HG03565 (cell line): ENCODE data around the gene NDUFAB1.
A peak's percentile ranks its signal among the peaks of the same experiment; 100 is the strongest.
"Not testable (repeated sequence)": the region's sequence is repeated elsewhere in the genome, so short reads cannot be mapped to it uniquely, and the experiment has no call there.

Source experiments
- ATAC-seq: cut with Tn5 transposase; IDR thresholded peaks from one replicate; pipeline ENCODE4 v1.9.1; 2021; ENCODE audit warnings: mild to moderate bottlenecking, moderate library complexity; ENCODE audit not compliant: unreplicated experiment

NDUFAB1 gene

DNA sequence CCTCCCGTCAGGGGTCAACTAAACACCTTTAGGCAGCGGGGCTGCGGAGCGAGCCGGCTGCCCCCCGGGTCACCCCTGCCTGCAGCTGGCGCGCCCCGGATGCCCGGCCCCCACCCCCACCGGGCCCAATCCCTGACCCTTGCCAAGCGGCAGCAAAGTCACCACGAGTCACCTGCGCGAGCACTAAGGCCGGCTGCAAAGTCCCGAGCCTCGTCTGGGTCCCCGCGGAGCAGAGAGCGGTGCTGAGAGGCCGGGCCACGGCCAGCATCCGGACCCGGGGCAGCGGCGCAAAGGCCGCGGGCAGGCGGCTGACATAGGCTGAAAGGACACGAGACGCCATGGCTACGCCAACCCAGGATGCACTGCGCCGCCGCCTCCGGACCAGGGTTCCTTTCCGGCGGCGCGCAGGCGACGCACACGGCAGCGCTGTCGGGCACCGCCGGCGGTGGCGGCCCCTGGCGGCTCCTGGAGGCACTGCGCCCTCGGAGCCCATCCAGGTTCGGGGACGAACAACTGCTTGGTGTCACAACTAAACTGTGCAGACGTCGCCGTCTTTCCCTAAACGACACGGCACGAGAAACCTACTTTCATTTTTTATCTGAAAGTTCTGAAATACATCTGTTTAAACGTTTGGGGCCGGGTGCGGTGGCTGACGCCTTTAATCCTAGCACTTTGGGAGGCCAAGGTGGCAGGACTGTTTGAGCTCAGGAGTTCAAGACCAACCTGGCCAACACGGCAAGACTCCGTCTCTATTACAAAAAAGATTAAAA, at the start of gene NDUFAB1:
Gene NDUFAB1 (minus strand): TSS at position 366 of the 770 bp plus-strand sequence. CDS start 26 bp downstream, at position 340.
- peak; percentile 89 for ATAC-seq

DNA sequence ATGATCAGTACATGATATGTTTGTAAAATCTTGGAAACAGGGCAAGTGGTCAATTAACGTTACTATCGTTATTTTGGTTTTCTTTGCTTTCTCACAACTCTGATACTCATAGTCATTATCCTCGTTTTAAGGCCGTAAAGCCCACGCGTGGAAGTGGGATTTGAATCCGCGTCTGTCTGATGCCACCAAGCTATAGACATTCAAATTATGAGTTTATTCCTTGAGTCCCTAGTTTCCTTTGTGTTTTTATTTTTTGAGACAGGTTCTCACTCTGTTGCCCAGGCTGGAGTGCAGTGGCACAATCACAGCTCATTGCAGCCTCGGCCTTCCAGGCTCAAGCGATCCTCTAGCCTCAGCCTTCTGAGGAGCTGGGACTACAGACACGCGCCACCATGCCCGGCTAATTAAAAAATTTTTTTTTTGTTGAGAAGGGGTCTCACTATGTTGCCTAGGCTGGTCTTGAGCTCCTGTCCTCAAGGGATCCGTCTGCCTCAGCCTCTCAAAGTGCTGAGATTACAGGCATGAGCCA, 46.2 kb upstream of the NDUFAB1 start:
- ATAC-seq, result no peak

DNA sequence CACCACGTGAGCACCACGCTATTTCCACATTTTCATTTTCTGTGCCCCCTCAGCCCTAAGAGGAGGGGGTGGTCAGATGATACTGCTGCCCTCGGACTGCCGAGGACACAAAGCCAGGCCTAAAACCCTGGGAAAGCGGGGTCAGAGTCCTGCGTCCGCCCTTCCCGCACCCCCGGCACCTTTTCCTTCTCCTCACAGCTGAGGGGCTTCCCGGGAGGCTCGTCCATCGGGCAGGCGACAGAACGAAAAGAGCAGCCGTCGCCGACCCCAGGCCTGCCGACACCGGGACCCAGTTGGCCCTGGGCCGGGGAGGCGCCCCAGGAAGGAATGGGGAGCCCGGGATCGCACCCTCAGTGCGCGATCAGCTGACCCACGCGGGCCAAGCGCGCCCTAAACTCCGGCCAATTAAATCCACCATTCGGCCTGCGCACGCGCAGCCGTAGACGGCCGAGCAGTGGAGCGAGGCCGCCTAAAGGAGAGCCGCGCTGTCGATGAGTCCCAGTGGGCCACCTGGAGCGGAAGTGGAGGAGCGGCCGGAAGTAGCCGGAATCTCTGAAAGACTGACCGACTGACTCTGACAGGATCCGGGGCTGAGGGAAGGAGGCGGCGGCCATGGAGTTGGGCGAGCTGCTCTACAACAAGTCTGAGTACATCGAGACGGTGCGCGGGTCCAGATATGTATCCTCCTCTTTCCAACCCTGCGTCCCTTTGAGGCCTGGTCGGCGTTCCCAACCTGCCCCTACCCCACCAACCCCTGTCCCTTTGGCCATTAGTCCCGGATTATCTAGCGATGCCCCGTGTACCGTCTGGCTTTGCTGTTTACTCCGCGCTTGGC, 45.0 kb upstream of the NDUFAB1 start, which contains the start of the genes DCTN5 and PALB2:
Gene DCTN5 (plus strand): TSS at position 536 of the 835 bp plus-strand sequence. CDS start 77 bp downstream, at position 613.
Gene PALB2 (minus strand): TSS at position 380 of the 835 bp plus-strand sequence. CDS start 153 bp downstream, at position 227.
- ATAC-seq, result peak; percentile 96

DNA sequence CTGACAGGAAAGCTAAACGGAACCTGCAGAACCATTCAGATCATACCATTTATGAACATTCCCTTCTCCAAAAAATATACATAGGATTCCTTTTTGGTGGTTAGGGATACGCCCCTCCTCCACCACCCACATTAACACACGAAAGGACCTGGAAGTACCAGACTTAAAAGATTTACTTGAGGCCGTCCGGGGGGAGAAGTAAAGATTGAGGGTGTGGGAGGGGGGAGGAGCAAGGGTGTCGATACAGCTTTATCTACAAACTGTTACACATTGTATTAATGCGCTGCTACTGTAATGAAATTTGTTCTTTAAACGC, 44.5 kb upstream of the NDUFAB1 start:
- no peak for ATAC-seq

DNA sequence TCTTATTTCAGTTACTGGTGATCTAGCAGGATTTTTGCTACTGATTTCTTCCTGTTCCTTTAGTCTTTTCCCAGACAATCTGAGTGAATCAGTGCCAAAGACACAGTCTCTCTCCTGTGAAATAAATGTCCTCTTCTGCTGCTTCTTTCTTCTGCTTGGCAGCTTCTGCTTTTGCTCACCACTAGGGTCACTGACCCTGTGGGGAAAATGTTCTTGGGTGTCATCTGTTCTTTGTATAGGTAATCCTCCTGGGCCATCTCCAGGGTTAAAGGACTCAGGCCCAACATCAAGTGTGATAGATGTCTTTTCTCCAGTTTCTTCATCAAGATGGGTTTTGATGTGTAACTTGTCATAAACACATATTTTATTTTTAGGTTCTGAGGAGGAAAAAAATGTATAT, 39.8 kb upstream of the NDUFAB1 start:
- ATAC-seq, result no peak

DNA sequence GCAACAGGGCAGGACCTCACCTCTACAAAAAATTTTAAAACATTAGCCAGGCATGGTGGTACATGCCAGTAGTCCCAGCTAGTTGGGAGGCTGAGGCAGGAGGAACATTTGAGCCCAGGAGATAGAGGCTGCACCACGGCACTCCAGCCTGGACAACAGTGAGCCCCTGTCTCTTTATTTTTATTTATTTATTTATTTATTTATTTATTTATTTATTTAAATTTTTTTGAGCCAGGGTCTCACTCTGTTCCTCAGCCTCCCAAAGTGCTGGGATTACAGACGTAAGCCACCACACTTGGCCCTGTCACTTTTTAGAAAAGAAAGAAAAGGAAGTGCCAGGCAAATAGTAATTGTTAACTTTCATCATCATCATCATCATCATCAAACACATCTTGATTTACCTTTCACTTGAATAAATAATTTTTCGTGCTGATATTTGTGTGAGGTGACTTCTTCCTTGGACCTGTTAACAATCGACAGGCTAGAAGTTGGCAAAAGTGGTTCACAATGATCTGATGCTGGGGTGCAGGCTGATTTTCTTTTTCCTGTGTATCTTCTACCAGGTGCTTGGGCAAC, 38.4 kb upstream of the NDUFAB1 start:
- no peak for ATAC-seq

DNA sequence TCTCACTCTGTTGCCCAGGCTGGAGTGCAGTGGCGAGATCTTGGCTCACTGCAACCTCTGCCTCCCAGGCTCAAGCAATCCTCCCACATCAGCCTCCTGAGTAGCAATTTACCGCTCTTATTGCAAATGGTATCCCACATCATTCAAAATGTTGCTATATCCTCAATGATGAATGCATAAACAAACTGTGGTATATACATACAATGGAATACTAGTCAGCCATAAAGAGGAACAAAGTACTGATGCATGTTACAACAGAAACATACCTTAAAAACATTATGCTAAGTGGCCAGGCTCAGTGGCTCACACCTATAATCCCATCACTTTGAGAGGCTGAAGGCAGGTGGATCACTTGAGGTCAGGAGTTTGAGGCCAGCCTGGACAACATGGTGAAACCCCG, 35.8 kb upstream of the NDUFAB1 start:
- ATAC-seq, result not testable (repeated sequence)

DNA sequence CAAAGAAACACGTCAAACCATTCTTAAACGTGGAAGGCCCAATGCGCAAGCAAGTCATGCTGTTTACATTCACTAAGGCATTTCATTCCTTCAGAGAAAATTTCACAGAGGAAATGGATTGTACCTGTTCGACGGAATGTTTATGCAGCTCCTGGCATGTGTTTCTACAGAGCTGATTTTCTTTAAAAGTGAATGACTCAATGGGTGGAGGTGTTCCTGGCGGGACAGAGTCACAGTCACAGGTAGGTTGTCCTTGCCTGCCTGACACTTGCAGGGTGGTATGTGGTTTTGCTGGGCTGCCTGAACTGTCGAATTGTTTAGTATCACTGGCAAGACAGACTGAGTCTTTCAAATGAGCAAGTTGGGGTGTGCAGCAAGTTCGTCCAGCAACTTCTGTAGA, 33.4 kb upstream of the NDUFAB1 start:
- no peak for ATAC-seq

DNA sequence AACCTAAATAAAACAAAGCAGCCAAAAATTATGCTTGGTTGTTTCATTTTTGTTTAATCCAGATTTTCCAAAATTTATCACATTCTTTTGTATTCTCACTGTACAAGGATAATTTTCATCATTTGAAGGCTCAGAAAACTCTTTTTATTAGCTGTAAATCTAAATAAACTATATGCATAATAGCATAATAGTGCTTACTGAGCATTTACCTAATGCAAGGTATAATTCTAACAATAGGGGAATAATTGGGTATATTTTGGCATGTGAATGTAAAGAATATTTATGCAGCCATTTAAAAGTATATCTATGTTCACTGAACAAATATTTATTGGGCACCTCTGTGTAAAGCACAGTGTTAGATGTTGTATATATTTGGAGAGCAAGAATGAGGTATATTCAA, 28.0 kb upstream of the NDUFAB1 start:
- ATAC-seq, result no peak

DNA sequence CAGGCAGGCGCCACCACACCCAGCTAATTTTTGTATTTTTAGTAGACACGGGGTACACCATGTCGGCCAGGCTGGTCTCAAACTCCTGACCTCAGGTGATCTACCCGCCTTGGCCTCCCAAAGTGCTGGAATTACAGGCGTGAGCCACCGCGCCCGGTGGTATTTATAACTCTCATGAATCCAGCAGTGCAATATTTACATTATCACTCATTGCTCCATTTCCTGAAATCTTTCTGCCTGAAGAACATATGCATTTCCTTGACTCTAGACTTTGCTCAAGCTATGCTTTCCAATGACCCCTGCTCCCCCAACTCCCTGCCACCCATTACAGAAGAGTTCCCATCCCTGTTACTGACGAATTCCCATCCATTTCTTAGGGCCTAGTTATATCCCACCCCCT, 19.7 kb upstream of the NDUFAB1 start:
- ATAC-seq, result no peak

DNA sequence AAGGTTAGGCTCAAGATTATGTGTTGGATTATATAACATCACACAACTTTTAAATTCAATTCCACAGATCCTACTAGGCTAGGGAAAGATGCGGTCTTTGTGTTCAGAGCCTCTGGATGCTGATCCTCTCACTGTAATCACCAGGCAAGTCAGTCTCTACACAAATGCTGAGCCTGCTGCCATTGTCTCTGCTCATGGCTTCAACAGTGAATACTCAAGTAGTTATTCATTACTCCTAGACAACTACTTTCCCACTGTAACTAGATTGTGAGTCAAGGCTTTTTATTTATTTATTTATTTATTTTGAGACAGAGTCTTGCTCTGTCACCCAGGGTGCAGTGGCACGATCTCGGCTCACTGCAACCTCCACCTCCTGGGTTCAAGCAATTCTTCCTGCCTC, 15.8 kb upstream of the NDUFAB1 start:
- ATAC-seq, result no peak

DNA sequence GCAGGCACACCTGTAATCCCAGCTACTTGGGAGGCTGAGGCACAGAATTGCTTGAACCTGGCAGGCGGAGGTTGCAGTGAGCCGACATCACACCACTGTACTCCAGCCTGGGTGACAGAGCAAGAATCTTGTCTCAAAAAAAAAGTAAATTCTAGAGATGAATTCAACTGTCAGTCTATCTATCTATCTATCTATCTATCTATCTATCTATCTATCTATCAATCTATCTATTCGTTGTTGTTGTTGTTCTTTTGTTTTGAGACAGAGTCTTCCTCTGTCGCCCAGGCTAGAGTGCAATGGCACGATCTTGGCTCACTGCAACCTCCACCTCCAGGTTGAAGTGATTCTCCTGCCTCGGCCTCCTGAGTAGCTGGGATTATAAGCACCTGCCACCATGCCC, 14.8 kb upstream of the NDUFAB1 start:
- not testable (repeated sequence) for ATAC-seq

DNA sequence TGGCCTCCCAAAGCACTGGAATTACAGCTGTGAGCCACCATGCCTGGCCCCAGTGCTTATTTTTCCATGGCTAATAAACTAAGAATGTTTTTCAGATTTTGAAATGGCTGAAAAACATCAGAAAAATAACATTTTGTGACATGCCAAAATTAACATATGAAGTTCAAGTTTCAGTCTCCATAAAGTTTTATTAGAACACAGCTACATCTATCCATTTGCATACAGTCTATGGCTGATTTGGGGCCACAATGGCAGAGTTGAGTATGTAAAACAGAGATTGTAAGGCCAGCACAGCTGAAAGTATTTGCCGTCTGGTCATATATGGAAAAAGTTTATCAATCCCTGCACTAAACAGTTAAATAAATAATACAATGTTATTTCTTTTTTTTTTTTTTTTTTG, 13.8 kb upstream of the NDUFAB1 start:
- no peak for ATAC-seq

DNA sequence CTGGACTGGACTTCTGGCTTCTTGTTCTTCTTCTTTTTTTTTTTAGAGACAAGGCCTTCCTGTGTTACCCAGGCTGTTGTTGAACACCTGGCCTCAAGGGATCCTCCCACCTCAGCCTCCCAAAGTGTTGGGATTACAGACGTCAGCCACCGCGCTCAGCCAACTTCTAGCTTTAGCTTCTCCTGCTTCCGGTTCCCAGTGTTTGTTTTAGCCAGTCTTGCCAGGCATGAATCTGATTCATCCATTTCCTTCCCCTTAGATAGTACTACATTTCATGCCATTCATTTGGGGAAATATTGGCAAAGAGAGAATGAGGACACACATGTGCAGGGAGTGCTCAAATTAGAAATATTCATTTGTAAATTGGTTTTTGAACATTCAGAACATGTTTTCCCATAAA, 12.1 kb upstream of the NDUFAB1 start:
- ATAC-seq, result no peak

DNA sequence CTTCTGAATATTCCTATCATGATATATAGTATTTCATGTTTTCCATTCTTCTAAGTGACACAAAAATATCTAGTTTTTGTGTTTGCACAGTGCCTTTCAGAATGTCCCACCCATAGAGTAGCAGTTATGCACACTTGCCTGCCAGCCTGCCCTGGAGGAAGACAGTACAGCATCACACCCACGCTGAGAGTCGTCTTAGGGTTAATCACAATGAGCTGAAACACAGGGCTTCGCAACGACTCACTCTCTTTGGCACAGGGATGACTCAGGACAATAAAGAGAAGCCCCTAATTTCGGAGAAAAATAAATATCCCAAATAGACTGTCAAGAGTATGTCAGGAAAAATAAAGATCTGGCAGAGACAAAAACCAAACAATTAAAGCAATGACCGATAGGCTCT, 11.6 kb upstream of the NDUFAB1 start:
- no peak for ATAC-seq

DNA sequence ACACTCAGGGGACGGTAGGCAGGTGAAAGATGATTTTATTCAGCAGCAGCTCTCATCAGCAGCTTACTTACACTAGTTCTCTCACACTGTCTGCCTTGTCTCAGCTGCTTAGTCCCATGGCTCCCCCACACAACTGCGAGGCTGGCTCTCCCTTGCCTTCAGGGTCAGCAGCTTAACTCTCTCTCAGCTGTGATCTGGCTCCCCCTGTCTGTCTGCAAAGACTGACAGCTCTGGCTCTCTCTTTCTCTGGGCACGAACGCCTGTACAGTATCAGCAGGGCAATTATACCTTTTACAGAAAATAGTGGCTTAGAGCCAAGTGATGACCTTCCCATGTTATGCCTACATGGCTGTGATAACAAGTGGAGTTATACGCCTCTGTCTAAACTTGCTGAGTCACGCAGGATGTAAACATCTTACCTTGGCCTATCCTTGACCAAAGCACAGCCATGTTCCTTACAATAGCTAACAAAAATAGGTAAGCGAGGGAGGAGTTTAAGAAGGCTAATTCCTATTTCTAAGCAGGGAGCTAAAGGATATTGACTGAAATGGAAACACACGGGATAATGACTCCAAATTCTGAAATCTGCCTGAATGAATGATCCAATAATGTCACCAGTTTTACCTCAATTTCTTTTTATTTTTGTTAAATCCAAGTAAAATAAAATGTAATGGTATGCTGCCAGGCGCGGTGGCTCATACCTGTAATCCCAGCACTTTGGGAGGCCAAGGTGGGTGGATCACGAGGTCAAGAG, 1.1 kb upstream of the NDUFAB1 start:
- ATAC-seq, result no peak

DNA sequence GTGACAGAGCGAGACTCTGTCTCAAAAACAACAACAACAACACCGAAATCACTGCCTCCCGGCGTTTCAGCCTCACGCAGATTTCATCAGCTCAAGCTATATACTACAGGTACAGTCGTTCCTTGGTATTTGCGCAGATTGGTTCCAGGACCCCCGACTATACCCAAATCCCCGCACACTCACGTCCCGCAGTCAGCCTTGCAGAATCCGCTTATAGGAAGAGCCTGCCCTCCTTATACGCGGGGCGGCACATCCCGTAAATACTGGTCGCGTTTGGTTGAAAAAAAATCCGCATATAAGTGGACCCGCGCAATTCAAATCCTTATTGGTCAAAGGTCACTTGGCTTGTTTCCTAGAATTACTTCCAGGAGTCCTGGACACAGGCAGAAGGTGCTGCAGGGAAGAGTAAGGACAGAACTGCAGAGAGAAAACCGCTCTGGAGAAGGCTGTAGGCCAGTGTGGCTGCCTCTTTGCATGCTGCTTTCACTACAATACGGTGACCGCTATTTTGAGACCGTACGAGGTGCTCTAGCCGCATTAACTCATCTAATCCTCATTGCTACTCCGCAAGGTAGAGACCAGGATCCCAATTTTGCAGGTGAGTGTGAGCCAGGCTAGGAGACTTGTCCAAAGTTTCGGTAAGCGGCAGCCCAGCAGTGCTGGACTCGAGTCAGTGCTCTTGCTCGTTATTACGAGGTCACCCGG, 718 bp downstream of the NDUFAB1 start:
- peak; percentile 3 for ATAC-seq

DNA sequence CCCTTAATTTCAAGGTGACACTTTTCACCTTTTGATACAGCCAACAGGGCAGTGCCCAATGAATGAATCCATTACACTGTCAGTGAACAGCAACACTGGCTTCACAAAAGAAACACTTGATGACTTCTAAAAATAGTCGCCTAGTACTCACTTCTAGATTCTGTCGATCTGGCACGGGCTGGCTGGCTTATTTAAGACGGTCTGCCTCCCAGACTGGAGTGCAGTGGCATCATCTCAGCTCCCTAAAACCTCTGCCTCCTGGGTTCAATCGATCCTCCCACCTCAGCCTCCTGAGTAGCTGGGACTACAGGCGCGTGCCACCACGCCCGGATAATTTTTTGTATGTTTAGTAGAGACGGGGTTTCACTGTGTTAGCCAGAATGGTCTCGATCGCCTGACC, 1.9 kb downstream of the NDUFAB1 start:
- ATAC-seq, result no peak

DNA sequence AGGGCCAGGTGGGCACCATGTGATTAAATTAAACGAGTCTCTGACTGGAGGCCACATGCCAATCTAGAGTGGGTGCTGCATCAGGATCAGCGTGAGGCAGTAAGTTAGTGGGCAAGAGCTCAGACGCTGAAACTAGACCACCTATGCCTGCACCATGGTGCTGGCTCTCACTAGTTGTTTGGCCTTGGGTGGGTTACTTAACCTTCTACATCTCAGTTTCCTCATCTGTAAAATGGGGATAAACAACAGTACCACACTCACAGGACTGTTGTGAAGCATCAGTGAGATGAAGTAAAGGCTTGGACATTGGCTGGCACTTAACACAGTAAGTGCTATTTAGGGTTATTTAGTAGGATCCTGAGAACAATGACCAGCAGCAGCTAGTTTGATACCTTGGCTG, 5.9 kb downstream of the NDUFAB1 start:
- ATAC-seq, result no peak

DNA sequence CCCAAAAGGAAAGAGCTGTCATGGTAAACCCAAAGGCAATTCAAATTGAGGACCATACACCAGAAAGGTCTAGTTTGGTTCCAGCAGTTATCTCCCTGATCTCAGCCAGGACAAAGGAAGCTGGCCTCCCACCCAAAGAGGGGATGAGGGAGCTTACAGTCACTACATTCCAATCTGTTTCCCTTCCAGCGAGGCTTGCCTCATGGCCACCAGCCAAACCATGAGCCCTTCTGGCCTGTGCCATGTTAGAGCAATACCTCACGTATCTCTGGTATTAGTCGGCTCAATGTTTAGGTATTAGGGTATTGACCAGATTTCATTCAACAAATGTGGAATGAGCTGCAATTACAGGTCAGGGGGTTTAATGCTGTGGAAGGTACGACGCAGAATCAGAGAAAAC, 8.4 kb downstream of the NDUFAB1 start:
- no peak for ATAC-seq
